Skeletal muscle satellite cell (primary cell): ENCODE data around the gene RNF183.
"Not testable (repeated sequence)": the region's sequence is repeated elsewhere in the genome, so short reads cannot be mapped to it uniquely, and the experiment has no call there.

Experiments
- H3K27me3 ChIP-seq: 2 replicates; pipeline ENCODE4 v1.7.0; 2013; ENCODE audit warnings: low read length; ENCODE audit not compliant: control insufficient read depth, insufficient read depth
- H3K36me3 ChIP-seq: 2 replicates; pipeline ENCODE4 v1.7.0; 2013; ENCODE audit warnings: mild to moderate bottlenecking, control low read depth, low read length; ENCODE audit not compliant: insufficient read depth
- H3K4me1 ChIP-seq: 2 replicates; pipeline ENCODE4 v1.7.0; 2013; ENCODE audit warnings: low read length; ENCODE audit not compliant: control insufficient read depth, insufficient read depth
- H3K4me2 ChIP-seq: 2 replicates; pipeline ENCODE4 v1.7.0; 2013; ENCODE audit warnings: mild to moderate bottlenecking, low read length
- H3K4me3 ChIP-seq: 2 replicates; pipeline ENCODE4 v1.7.0; 2013; ENCODE audit warnings: low read length
- H3K9ac ChIP-seq: 2 replicates; pipeline ENCODE4 v1.7.0; 2013; ENCODE audit warnings: mild to moderate bottlenecking, low read depth, low read length, moderate library complexity
- H3K9me3 ChIP-seq: replicated peaks from 2 replicates; pipeline ENCODE4 v1.7.0; 2013; ENCODE audit warnings: mild to moderate bottlenecking, control low read depth, low read length

The RNF183 gene

GRCh38 chr9:113296796-113297558, 6.2 kb downstream of the RNF183 start:
- no peak overlapping the region for H3K4me3 ChIP-seq
- no peaks in the 10 kb centered on the region for H3K9me3 ChIP-seq
- H3K27me3 ChIP-seq: peaks cover 41% of the 10 kb centered on the region
- H3K9ac ChIP-seq: no peak overlapping the region
- peaks cover 13% of the 10 kb centered on the region for H3K36me3 ChIP-seq
- no peaks in the 10 kb centered on the region for H3K4me1 ChIP-seq
- H3K4me2 ChIP-seq: no peak overlapping the region

DNA sequence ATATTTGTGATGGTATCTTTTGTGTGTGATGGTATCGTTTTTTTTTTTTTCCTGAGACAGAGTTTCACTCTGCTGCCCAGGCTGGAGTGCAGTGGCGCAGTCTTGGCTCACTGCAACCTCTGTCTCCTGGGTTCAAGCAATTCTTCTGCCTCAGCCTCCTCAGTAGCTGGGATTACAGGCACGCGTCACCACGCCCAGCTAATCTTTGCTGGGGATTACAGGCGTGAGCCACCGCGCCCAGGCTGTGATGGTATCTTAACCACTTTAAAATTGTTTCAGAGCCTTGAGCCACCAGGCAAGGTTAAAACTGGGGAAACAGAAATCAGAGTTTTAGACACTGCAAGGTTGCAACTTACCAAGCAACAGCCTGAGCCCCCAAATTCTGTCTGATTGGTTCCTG, 6.9 kb downstream of the RNF183 start:
- H3K4me1 ChIP-seq, H3K4me3 ChIP-seq, H3K4me2 ChIP-seq, H3K9ac ChIP-seq, H3K9me3 ChIP-seq: not testable (repeated sequence)
- Histone ChIP-seq H3K36me3 (peaks cover 20% of the 10 kb centered on the region), H3K27me3 (peaks cover 33% of the 10 kb centered on the region)

GRCh38 chr9:113293285-113293878, 9.8 kb downstream of the RNF183 start:
- Histone ChIP-seq H3K4me1 (no peaks in the 10 kb centered on the region), H3K36me3 (peaks cover 48% of the 10 kb centered on the region), H3K9ac (no peak overlapping the region), H3K4me2 (no peak overlapping the region), H3K9me3 (no peaks in the 10 kb centered on the region), H3K4me3 (no peak overlapping the region), H3K27me3 (peaks cover 5% of the 10 kb centered on the region)

GRCh38 chr9:113290052-113290607, 13.0 kb downstream of the RNF183 start:
- Histone ChIP-seq H3K4me3 (no peak overlapping the region), H3K4me1 (no peaks in the 10 kb centered on the region), H3K9ac (no peak overlapping the region), H3K27me3 (no peaks in the 10 kb centered on the region), H3K4me2 (no peak overlapping the region), H3K9me3 (no peaks in the 10 kb centered on the region), H3K36me3 (peaks cover 73% of the 10 kb centered on the region)

DNA sequence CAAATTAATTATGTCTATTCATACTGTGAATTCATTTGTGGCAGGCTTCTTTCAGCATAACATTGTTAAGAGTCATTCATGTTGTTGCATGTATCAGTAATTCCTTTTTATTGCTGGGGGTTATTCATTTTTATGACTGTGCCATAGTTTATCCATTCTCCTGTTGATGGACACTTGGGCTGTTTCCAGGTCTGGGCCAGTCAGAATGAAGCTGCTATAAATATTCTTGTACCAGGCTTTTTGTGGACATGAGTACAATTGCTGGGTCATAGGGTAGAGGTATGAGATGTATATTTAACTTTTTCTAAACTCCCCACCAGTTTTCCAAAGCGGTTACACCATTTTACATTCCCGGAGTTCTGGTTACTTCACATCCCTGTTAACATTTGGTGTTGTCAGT, 14.1 kb downstream of the RNF183 start:
- Histone ChIP-seq H3K4me1 (no peaks in the 10 kb centered on the region), H3K9me3 (no peaks in the 10 kb centered on the region), H3K4me3 (no peak overlapping the region), H3K9ac (no peak overlapping the region), H3K4me2 (no peak overlapping the region), H3K36me3 (peaks cover 84% of the 10 kb centered on the region), H3K27me3 (no peaks in the 10 kb centered on the region)

DNA sequence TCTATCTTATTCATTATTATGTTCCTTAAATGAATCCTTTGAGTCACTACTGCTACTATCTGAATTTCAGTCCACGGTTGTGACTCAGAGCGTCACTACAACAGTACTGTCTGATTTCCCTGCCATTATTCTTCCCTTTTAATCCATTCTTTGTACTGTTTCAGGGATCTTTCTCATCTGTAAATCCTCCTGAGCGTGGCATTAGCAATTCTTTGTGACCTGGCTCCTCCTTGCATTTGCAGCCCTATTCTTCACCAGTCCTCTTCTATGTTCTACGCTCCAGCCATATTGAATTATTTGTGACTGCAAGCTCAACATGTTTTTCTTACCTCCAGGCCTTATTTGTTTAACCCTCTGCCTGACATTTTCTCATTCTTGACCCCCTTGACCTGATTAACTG, 21.8 kb downstream of the RNF183 start:
- no peaks in the 10 kb centered on the region for H3K9me3 ChIP-seq
- peaks cover 3% of the 10 kb centered on the region for H3K4me1 ChIP-seq
- no peak overlapping the region for H3K9ac ChIP-seq
- no peak overlapping the region for H3K4me3 ChIP-seq
- H3K4me2 ChIP-seq: no peak overlapping the region
- H3K27me3 ChIP-seq: no peaks in the 10 kb centered on the region
- peaks cover 77% of the 10 kb centered on the region for H3K36me3 ChIP-seq

DNA sequence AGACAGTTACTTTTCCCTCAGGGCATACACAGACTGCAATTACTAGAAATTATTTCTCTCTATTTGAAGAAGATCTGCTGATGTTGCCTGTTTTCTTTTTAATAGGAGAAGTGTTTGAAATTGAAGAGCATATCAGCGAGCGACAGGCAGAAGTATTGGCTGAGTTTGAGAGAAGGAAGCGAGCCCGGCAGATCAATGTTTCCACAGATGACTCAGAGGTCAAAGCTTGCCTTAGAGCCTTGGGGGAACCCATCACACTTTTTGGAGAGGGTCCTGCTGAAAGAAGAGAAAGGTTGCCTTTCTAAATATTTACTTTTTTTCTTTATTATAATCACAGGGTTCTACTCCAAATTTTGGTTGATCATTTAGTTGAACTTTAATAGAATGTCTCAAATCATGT, 24.3 kb downstream of the RNF183 start:
- Histone ChIP-seq H3K36me3 (peaks cover 58% of the 10 kb centered on the region), H3K4me3 (no peak overlapping the region)

GRCh38 chr9:113275157-113276131, 27.7 kb downstream of the RNF183 start, which contains the start of the genes CDC26 and PRPF4:
CDC26 (minus strand) TSS chr9:113275572; CDS start chr9:113272507, 3,065 bp downstream.
PRPF4 (plus strand) TSS chr9:113275658; CDS start chr9:113275744, 86 bp downstream.
- Histone ChIP-seq H3K4me3 (peak within 1 kb of the TSS; percentile 86), H3K4me2 (peak within 1 kb of the TSS; percentile 91), H3K9ac (peak within 1 kb of the TSS; percentile 92), H3K9me3 (no peaks in the 10 kb centered on the region), H3K36me3 (peaks cover 53% of the 10 kb centered on the region), H3K4me1 (peaks cover 13% of the 10 kb centered on the region), H3K27me3 (no peaks in the 10 kb centered on the region)

More for the DNA sequence above, 24.3 kb downstream of the RNF183 start:
- H3K9me3 ChIP-seq: no peaks in the 10 kb centered on the region
- no peaks in the 10 kb centered on the region for H3K27me3 ChIP-seq
- peaks cover 11% of the 10 kb centered on the region for H3K4me1 ChIP-seq
- H3K9ac ChIP-seq: no peak overlapping the region
- no peak overlapping the region for H3K4me2 ChIP-seq

DNA sequence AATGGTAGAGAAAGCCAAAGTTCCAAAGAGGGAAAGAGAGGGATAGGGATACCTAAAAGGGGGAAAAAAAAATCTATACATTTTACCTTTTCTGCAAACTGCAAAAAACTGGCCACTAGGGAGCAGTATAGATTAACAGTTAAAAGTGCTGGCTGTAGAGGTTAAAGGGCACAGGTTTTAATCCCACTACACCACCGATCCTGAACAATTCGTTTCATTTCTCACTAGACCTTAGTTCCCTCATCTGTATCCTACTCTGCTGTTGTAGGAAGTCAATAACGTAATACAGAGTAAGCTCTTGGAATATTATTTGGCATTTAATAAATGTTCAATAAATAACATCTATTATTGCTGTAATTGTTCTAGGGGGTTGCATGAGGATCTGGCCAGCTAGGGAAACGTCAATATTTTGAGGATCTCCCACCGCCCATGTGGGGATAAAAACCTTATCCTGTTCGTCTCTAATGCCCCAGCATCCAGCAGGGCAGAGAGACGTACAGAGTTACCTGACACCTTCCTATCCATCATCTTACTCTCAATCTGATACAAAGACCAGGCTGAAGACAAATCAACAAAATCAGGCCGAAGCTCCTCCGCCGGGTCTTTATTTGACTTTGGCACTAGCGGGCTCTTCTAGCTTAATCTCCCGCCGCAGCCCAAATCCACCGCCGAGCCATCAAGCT, 28.6 kb downstream of the RNF183 start:
- H3K36me3 ChIP-seq: peaks cover 51% of the 10 kb centered on the region
- H3K4me3 ChIP-seq: peak overlapping the region; percentile 86
- H3K27me3 ChIP-seq: no peaks in the 10 kb centered on the region
- peak overlapping the region; percentile 92 for H3K9ac ChIP-seq
- peak overlapping the region; percentile 91 for H3K4me2 ChIP-seq
- H3K9me3 ChIP-seq: no peaks in the 10 kb centered on the region
- H3K4me1 ChIP-seq: peaks cover 13% of the 10 kb centered on the region

GRCh38 chr9:113269871-113270270, 33.3 kb downstream of the RNF183 start:
- Histone ChIP-seq H3K36me3 (peaks cover 52% of the 10 kb centered on the region), H3K4me2 (no peak overlapping the region), H3K4me3 (no peak overlapping the region), H3K9ac (no peak overlapping the region), H3K27me3 (no peaks in the 10 kb centered on the region), H3K4me1 (peaks cover 7% of the 10 kb centered on the region), H3K9me3 (no peaks in the 10 kb centered on the region)
